Heart left ventricle (tissue), 13 donors: ENCODE data around the gene CLDN4.

Experiments
- POLR2A ChIP-seq, 2 donors: fragments of 450-650 bp; IDR thresholded peaks; one replicate each; pipeline ENCODE4 v1.6.1; 2017; ENCODE audit warnings: antibody characterized with exemption in 2 of 2, mild to moderate bottlenecking in 2 of 2, moderate library complexity in 2 of 2
- TF ChIP-seq, protein P1 (sequence below), 12 donors: fragments of 200-600 bp; sonication (generic) in 4 of 12; IDR thresholded peaks; one replicate each; pipeline versions ENCODE4 v1.5.0 to v1.8.0; 2018 to 2022; ENCODE audit warnings: antibody characterized with exemption in 12 of 12, mild to moderate bottlenecking in 5 of 12
- donor health status: ischemic (EF 13 %, LVEDD 7.1; RV severe dilation, severe dysfunction).
- donor health status: DM: no; HTN: yes; CAD: no.
- donor health status: DM: no; HTN: no; CAD: no.
- donor health status: ischemic (EF 25% LVEDD 6.9; RV normal size, moderate dysfunction).
- donor health status: ischemic (EF 25% LVEDD 5.7; RV mildly dilated, moderate dysfunction).
- donor health status: ischemic (EF 35%, LVEDD 5.7; RV mildly dilated, moderate dysfunction).
- donor health status: nonischemic (EF 11% LVEDD 7.7; RV severe dilation, severe dysfunction).
- donor health status: DM: yes; HTN: yes; CAD: no.
- donor health status: PGD.
- donor health status: ischemic (EF 29% LVEDD 5.4; RV normal size, mild dysfunction).
- donor health status: nonischemic (EF 23%, LVEDD 6.1; RV moderate dilation, normal function).

DNA sequence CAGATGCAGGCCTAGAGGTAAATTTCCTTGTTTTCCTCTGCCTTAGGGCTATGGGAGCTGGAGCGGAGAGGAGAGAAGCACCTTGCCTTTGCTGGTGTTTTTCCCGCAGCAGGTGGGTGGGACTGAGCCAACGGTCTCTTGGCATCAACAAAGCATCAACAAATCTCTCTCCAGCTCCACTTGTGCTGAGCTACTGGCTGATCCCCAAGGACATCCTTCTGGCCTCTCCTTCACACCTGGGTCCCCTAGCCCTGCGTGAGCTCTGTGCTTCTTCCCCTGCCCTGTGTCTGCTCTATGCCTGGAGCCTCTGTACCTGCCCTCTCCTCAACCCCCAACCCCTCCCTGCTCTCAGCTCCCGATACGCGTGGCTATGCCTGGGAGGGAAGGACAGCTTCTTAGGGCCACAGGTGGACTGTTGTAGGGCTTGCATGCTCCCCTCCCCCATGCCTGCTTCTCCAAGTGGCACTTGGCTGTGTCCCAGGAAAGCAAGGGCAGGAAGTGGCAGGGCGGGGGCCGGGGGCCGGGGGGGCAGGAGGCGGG is 3.2 kb upstream of the CLDN4 start:
- no peak for TF ChIP-seq POLR2A (IDR thresholded peaks at IDR 0.05)
- TF ChIP-seq, protein P1, sequence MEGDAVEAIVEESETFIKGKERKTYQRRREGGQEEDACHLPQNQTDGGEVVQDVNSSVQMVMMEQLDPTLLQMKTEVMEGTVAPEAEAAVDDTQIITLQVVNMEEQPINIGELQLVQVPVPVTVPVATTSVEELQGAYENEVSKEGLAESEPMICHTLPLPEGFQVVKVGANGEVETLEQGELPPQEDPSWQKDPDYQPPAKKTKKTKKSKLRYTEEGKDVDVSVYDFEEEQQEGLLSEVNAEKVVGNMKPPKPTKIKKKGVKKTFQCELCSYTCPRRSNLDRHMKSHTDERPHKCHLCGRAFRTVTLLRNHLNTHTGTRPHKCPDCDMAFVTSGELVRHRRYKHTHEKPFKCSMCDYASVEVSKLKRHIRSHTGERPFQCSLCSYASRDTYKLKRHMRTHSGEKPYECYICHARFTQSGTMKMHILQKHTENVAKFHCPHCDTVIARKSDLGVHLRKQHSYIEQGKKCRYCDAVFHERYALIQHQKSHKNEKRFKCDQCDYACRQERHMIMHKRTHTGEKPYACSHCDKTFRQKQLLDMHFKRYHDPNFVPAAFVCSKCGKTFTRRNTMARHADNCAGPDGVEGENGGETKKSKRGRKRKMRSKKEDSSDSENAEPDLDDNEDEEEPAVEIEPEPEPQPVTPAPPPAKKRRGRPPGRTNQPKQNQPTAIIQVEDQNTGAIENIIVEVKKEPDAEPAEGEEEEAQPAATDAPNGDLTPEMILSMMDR (IDR thresholded peaks at IDR 0.05) = no peak
